ENCODE results near the gene ACSS3.
"Not testable (repeated sequence)": the region's sequence is repeated elsewhere in the genome, so short reads cannot be mapped to it uniquely, and the experiment has no call there.

ACSS3 gene

GRCh38 chr12:81209012-81209411 is 131.1 kb downstream of the ACSS3 start:
- Histone ChIP-seq H3K9me3 (ENCODE audit: low read length) (no peaks in the 10 kb centered on the region), H3K27ac (ENCODE audit: low read depth, low read length, poor library complexity, severe bottlenecking) (no peak overlapping the region), H3K9me2 (ENCODE audit: low read depth, low read length) (no peaks in the 10 kb centered on the region), H4K20me1 (ENCODE audit: insufficient read depth, low read length) (no peaks in the 10 kb centered on the region), H2AFZ (ENCODE audit: low read length) (no peak overlapping the region), H3K4me1 (ENCODE audit: insufficient read depth, low read length, severe bottlenecking) (no peaks in the 10 kb centered on the region), H3F3A (ENCODE audit: insufficient read depth, low read length) (no peaks in the 10 kb centered on the region), H3K36me3 (ENCODE audit: insufficient read depth, low read length) (no peaks in the 10 kb centered on the region), H3K4me3 (ENCODE audit: low read depth, low read length, poor library complexity, severe bottlenecking) (no peak overlapping the region), H3K27me3 (ENCODE audit: insufficient read depth, low read length) (no peaks in the 10 kb centered on the region), H3K4me2 (ENCODE audit: low read length) (no peak overlapping the region), H3K79me2 (ENCODE audit: insufficient read depth, low read length) (no peaks in the 10 kb centered on the region), H3K9ac (ENCODE audit: low read length) (no peak overlapping the region)
- no peak for TF ChIP-seq EZH2 (IDR thresholded peaks at IDR 0.05; ENCODE audit: borderline replicate concordance, low read length)
- no peak for TF ChIP-seq CTCF (IDR thresholded peaks at IDR 0.05; ENCODE audit: low read length)

- H3F3A ChIP-seq (ENCODE audit: insufficient read depth, low read length); H3K27ac ChIP-seq (ENCODE audit: low read depth, low read length, poor library complexity, severe bottlenecking); H4K20me1 ChIP-seq (ENCODE audit: insufficient read depth, low read length); H3K9me3 ChIP-seq (ENCODE audit: low read length); H3K4me3 ChIP-seq (ENCODE audit: low read depth, low read length, poor library complexity, severe bottlenecking); H3K4me2 ChIP-seq (ENCODE audit: low read length); H3K36me3 ChIP-seq (ENCODE audit: insufficient read depth, low read length); H3K9ac ChIP-seq (ENCODE audit: low read length); H3K4me1 ChIP-seq (ENCODE audit: insufficient read depth, low read length, severe bottlenecking); H3K9me2 ChIP-seq (ENCODE audit: low read depth, low read length); H3K79me2 ChIP-seq (ENCODE audit: insufficient read depth, low read length); H2AFZ ChIP-seq (ENCODE audit: low read length); H3K27me3 ChIP-seq (ENCODE audit: insufficient read depth, low read length): not testable (repeated sequence)
Observed at GRCh38 chr12:81209772-81210225, 131.9 kb downstream of the ACSS3 start.

GRCh38 chr12:81211306-81211705 is 133.4 kb downstream of the ACSS3 start:
- Histone ChIP-seq H3K36me3 (ENCODE audit: insufficient read depth, low read length) (no peaks in the 10 kb centered on the region), H3K4me3 (ENCODE audit: low read depth, low read length, poor library complexity, severe bottlenecking) (no peak overlapping the region), H3K4me2 (ENCODE audit: low read length) (no peak overlapping the region), H3K4me1 (ENCODE audit: insufficient read depth, low read length, severe bottlenecking) (no peaks in the 10 kb centered on the region), H4K20me1 (ENCODE audit: insufficient read depth, low read length) (no peaks in the 10 kb centered on the region), H3K9ac (ENCODE audit: low read length) (no peak overlapping the region), H3K9me2 (ENCODE audit: low read depth, low read length) (no peaks in the 10 kb centered on the region), H3K27me3 (ENCODE audit: insufficient read depth, low read length) (no peaks in the 10 kb centered on the region), H3K79me2 (ENCODE audit: insufficient read depth, low read length) (no peaks in the 10 kb centered on the region), H3F3A (ENCODE audit: insufficient read depth, low read length) (no peaks in the 10 kb centered on the region), H3K27ac (ENCODE audit: low read depth, low read length, poor library complexity, severe bottlenecking) (no peak overlapping the region), H2AFZ (ENCODE audit: low read length) (no peak overlapping the region), H3K9me3 (ENCODE audit: low read length) (no peaks in the 10 kb centered on the region)
- no peak for TF ChIP-seq EZH2 (IDR thresholded peaks at IDR 0.05; ENCODE audit: borderline replicate concordance, low read length)
- TF ChIP-seq CTCF (IDR thresholded peaks at IDR 0.05; ENCODE audit: low read length): no peak

- Histone ChIP-seq H3K79me2 (ENCODE audit: insufficient read depth, low read length) (no peaks in the 10 kb centered on the region), H4K20me1 (ENCODE audit: insufficient read depth, low read length) (no peaks in the 10 kb centered on the region), H3K27me3 (ENCODE audit: insufficient read depth, low read length) (no peaks in the 10 kb centered on the region), H3K9me2 (ENCODE audit: low read depth, low read length) (no peaks in the 10 kb centered on the region), H3K27ac (ENCODE audit: low read depth, low read length, poor library complexity, severe bottlenecking) (no peak overlapping the region), H3F3A (ENCODE audit: insufficient read depth, low read length) (no peaks in the 10 kb centered on the region), H3K36me3 (ENCODE audit: insufficient read depth, low read length) (no peaks in the 10 kb centered on the region), H3K9me3 (ENCODE audit: low read length) (no peaks in the 10 kb centered on the region), H3K4me2 (ENCODE audit: low read length) (no peak overlapping the region), H3K9ac (ENCODE audit: low read length) (no peak overlapping the region), H3K4me1 (ENCODE audit: insufficient read depth, low read length, severe bottlenecking) (no peaks in the 10 kb centered on the region), H3K4me3 (ENCODE audit: low read depth, low read length, poor library complexity, severe bottlenecking) (no peak overlapping the region), H2AFZ (ENCODE audit: low read length) (no peak overlapping the region)
- TF ChIP-seq EZH2 (IDR thresholded peaks at IDR 0.05; ENCODE audit: borderline replicate concordance, low read length) (no peak), CTCF (IDR thresholded peaks at IDR 0.05; ENCODE audit: low read length) (no peak)
Observed at GRCh38 chr12:81212996-81213696, 135.3 kb downstream of the ACSS3 start.
